Peyer's patch (tissue), 4 donors: Measurements from ENCODE around the gene TSPAN9.

Source experiments
- POLR2A ChIP-seq, 2 donors: fragments of 450-650 bp; IDR thresholded peaks; one replicate each; pipeline ENCODE4 v1.5.1; 2017; ENCODE audit warnings: antibody characterized with exemption in 2 of 2, mild to moderate bottlenecking in 2 of 2, moderate library complexity in 2 of 2
- TF ChIP-seq, protein P1 (sequence below), 6 experiments: fragments of 450-650 bp in 4 of 6; fragments of 200-600 bp in 2 of 6; sonication (generic) in 1 of 6; IDR thresholded peaks; one replicate each; pipeline ENCODE4 v1.5.1; 2017 to 2019; ENCODE audit warnings: antibody characterized with exemption in 6 of 6, mild to moderate bottlenecking in 3 of 6, moderate library complexity in 1 of 6

- TF ChIP-seq, protein P1, sequence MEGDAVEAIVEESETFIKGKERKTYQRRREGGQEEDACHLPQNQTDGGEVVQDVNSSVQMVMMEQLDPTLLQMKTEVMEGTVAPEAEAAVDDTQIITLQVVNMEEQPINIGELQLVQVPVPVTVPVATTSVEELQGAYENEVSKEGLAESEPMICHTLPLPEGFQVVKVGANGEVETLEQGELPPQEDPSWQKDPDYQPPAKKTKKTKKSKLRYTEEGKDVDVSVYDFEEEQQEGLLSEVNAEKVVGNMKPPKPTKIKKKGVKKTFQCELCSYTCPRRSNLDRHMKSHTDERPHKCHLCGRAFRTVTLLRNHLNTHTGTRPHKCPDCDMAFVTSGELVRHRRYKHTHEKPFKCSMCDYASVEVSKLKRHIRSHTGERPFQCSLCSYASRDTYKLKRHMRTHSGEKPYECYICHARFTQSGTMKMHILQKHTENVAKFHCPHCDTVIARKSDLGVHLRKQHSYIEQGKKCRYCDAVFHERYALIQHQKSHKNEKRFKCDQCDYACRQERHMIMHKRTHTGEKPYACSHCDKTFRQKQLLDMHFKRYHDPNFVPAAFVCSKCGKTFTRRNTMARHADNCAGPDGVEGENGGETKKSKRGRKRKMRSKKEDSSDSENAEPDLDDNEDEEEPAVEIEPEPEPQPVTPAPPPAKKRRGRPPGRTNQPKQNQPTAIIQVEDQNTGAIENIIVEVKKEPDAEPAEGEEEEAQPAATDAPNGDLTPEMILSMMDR (IDR thresholded peaks at IDR 0.05): peak; percentile 42 to 78 (median 73)
- TF ChIP-seq POLR2A (IDR thresholded peaks at IDR 0.05): no peak
Observed at GRCh38 chr12:3202734-3203446, 125.7 kb downstream of the TSPAN9 start.
